ENCODE data around the gene TOP2A.

Gene TOP2A

DNA sequence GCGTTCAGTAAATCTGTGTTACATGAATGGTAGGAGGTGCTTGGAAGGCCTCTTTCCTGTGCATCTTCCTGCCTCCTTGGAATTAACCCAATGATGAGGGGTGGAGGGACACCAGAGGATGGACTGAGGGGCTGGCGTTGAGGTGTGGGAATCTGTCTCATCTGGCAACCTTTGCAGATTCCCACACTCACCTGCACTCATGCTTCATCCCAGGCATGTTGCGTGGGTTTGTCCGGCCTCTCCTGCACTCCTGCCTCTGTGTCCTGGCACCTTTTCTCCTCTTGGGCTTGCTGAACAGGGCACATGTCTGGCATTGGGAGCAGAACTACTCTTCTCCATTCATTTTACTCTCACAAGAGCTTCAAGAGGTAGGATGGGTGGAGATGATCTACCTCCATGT lies 22.5 kb upstream of the TOP2A start:
- DNase-seq (ENCODE audit: insufficient read length) (no peak), FAIRE-seq (no peak)
- no peak for TF ChIP-seq POLR2A (IDR thresholded peaks at IDR 0.05; ENCODE audit: low read depth, low read length)
- no peak for TF ChIP-seq TAF1 (IDR thresholded peaks at IDR 0.05; ENCODE audit: borderline replicate concordance, low read depth, low read length)
- no peak for TF ChIP-seq POLR2AphosphoS5 (IDR thresholded peaks at IDR 0.05; ENCODE audit: low read depth, low read length)

DNA sequence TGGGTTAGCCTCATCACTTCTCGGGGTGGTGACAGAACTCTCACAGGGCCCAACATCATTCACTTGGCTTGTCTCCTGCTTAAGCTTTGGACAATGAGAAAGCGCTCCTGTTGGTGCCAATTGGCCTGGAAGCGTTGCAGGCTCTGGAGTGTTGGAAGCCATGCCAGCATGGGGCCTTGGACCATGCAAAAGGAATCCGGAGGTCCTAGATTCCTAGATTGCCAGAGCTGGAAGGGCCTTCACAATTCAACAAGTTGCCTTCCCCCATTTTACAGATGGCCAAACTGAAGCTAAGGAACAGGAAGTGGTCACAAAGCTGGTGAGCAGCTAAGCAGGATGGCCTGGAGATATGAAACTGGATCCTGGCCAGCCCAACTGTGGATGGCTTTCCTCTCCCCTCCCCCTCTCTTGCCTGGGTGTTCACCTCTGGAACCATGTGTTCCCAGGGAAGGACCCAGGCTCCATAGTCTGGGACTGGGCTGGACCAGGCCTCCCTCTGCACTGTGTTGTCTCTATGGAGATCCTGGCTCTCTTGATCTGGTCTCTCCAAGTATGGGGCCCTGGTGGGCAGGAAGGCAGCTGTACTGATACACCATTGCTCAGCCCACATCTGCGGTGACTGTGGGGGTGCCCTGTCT lies 19.5 kb upstream of the TOP2A start:
- TF ChIP-seq TAF1 (IDR thresholded peaks at IDR 0.05; ENCODE audit: borderline replicate concordance, low read depth, low read length) (no peak), POLR2A (IDR thresholded peaks at IDR 0.05; ENCODE audit: low read depth, low read length) (no peak), POLR2AphosphoS5 (IDR thresholded peaks at IDR 0.05; ENCODE audit: low read depth, low read length) (no peak)
- no peak for FAIRE-seq
- no peak for DNase-seq (ENCODE audit: insufficient read length)

DNA sequence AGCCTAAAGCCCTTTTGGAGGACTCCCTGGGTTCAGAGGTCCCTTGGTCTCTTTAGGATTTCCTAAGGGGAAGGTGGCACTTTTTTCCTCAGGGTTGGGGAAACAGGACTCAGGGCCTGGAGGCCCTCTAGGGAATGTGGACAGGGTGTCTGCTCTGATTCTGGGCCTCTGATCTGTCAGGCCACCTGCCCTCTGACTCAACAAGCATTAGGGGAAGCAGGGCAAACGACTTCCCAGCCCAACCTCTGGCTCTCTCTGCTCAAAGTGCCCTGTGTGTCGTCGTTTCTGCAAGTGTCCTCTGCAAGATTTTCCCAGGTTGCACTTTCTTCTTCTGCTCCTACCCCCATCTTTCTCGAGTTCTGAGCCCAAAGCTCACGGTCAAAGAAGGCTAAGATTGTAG lies 18.9 kb upstream of the TOP2A start:
- TF ChIP-seq POLR2AphosphoS5 (IDR thresholded peaks at IDR 0.05; ENCODE audit: low read depth, low read length) (no peak), POLR2A (IDR thresholded peaks at IDR 0.05; ENCODE audit: low read depth, low read length) (no peak), TAF1 (IDR thresholded peaks at IDR 0.05; ENCODE audit: borderline replicate concordance, low read depth, low read length) (no peak)
- DNase-seq (ENCODE audit: insufficient read length) = no peak
- FAIRE-seq = no peak

DNA sequence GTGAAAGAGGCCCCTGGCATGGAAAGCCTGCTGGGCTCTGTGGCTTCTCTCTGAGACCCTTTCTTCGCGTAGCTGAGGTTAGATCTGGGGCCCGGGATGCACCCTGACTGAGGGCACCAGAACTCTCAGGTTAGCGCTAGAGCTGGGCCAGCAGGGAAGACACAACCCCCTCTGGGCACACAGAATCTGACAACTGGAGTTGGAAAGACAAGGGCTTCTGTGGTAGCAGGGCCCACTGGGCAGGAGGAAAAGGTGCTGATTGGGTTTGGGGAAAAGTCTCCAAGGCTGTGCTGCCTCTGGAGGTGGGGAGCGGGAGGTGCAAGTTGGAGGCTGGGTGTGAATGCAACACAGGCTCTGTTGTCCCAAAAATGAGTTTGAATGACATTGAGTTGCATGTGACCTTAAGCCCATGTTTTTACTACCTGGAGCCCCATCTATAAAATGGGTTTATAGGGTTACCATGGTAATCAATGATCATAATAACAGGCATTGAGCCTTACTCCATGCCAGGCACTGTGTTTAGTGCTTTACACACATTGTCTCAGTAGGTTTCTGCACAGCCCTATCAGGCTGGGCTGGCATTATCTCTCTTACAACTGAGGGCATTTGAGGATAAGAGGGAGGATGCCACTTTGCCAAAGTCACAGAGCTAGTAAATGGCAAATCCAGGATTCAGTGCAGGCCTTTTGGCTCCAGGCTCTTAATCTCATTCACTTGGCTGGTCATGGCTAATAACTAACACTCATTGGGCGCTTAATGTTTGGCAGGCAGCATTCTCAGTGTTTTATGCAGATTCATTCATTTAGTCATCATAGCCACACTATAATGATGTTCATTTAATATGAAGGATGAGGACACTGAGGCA lies 16.1 kb upstream of the TOP2A start:
- no peak for DNase-seq (ENCODE audit: insufficient read length)

DNA sequence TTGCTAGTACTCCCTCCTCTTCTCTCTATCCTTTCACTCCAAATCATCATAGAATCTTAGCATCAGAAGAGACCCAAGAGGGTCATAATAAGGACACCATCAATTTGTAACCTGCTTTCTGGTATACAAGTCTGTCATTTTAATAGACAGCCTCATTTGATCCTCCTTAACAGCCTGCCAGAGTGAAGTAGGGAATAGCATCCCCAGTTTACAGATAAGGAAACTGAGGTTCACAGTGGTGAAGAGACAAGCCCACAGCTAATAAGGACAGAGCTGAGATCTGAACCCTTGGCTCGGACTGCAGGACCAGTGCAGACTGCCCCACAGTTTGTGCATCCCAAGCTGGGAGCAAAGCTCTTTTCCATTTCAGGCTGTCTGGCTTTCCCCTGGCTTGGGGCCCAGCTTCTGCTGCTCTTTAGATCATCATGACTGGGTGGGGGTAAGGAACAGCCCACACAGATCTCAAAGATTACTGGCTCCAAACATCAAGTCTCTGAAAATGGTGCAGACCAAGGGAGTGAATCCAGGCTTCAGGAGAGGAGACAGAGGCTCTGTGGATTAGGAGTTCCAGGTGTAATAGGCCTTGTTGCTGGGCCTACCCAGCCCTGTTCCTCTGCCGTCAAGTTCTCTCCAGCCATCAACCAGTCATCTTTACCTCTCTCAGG lies 15.3 kb upstream of the TOP2A start:
- TF ChIP-seq TAF1 (IDR thresholded peaks at IDR 0.05; ENCODE audit: borderline replicate concordance, low read depth, low read length) (no peak), POLR2AphosphoS5 (IDR thresholded peaks at IDR 0.05; ENCODE audit: low read depth, low read length) (no peak)
- FAIRE-seq = no peak
- no peak for DNase-seq (ENCODE audit: insufficient read length)

More for the DNA sequence above, 16.1 kb upstream of the TOP2A start:
- TF ChIP-seq POLR2A (IDR thresholded peaks at IDR 0.05; ENCODE audit: low read depth, low read length) (no peak), POLR2AphosphoS5 (IDR thresholded peaks at IDR 0.05; ENCODE audit: low read depth, low read length) (no peak), TAF1 (IDR thresholded peaks at IDR 0.05; ENCODE audit: borderline replicate concordance, low read depth, low read length) (no peak)
- peak; percentile 14 for FAIRE-seq

DNA sequence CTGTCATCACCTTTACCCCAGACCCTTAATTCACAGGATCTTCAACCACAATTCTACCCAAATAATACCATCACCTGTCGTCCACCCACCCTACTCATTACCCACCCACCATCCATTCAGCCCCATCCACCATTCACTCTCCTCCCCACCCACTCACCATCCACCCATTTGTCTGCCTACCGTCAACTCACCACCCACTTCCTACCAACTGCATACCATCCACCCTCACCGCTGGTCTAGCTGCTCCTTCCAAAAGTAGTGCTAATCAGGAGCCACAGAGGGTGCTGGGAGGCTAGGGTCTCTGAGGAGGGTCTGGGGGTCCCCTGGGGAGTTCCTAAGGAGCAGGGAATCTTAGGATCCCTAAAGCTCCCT lies 13.5 kb upstream of the TOP2A start:
- no peak for FAIRE-seq
- no peak for TF ChIP-seq POLR2AphosphoS5 (IDR thresholded peaks at IDR 0.05; ENCODE audit: low read depth, low read length)
- TF ChIP-seq POLR2A (IDR thresholded peaks at IDR 0.05; ENCODE audit: low read depth, low read length) = no peak
- TF ChIP-seq TAF1 (IDR thresholded peaks at IDR 0.05; ENCODE audit: borderline replicate concordance, low read depth, low read length) = no peak
- DNase-seq (ENCODE audit: insufficient read length) = no peak

DNA sequence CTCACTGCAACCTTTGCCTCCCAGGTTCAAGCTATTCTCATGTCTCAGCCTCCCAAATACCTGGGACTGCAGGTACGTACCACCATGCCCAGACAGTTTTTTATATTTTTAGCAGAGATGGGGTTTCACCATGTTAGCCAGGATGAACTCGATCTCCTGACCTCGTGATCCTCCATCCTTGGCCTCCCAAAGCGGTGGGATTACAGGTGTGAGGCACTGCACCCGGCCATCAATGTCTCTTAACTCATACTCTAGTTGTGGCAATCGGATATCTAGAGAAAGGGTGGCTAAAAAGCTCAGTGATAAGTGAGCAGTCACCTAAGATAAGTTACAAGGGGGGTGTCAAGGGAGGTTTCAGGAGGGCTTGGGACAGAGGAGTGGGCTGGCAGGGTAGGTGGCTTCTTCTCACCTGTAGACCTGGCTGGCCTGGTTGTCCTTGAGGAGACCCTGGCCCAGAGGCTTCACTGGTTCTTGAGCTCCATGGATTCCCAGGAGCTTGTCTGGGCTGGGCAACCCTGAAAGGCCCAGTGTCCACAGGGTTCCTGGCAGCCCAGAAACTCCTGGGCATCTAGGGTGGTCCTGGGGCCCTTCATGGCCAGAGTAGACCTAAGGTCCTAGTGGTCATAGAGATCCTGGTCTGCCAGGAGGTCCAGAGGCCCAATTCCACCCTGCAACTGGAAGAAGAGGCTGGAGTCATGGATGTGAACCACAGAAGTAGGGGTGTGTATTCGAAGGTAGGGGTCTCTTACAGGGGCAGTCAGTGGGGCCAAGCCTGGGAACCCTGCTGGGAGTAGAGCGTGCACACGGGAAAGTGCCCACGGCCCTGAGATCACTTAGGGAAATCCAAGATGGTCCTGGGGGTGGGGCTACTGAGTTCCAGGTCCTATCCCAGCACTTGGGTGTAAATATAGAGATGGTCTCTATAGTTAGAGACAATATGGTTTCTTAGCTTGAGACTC lies 12.9 kb upstream of the TOP2A start:
- FAIRE-seq = no peak
- DNase-seq (ENCODE audit: insufficient read length) = no peak
- TF ChIP-seq POLR2A (IDR thresholded peaks at IDR 0.05; ENCODE audit: low read depth, low read length) (no peak), POLR2AphosphoS5 (IDR thresholded peaks at IDR 0.05; ENCODE audit: low read depth, low read length) (no peak), TAF1 (IDR thresholded peaks at IDR 0.05; ENCODE audit: borderline replicate concordance, low read depth, low read length) (no peak)

DNA sequence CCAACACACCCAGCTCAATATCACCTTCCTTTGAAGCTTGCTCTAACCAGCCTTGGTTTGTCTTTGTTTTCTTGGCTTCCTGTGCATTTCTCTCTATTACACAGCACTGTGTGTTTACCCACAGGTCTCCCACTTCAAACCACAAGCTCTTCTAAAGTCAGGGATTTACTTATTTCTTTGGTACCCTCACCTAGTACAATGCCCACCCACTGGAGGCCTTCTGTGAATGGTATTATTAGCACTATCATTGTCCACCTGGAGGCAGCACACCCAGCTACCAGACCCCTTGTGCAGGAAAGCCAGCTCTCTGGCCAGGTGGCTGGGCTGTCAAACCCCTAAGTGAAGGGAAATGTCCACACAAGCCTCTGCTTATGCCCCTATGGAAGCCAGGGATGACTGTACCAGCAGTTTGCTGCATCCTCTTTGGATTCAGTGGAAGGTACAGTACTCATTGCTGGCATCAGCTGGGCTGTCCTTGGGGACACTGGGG lies 9.4 kb upstream of the TOP2A start:
- TF ChIP-seq POLR2A (IDR thresholded peaks at IDR 0.05; ENCODE audit: low read depth, low read length) (no peak), TAF1 (IDR thresholded peaks at IDR 0.05; ENCODE audit: borderline replicate concordance, low read depth, low read length) (no peak), POLR2AphosphoS5 (IDR thresholded peaks at IDR 0.05; ENCODE audit: low read depth, low read length) (no peak)
- DNase-seq (ENCODE audit: insufficient read length) = no peak
- no peak for FAIRE-seq

DNA sequence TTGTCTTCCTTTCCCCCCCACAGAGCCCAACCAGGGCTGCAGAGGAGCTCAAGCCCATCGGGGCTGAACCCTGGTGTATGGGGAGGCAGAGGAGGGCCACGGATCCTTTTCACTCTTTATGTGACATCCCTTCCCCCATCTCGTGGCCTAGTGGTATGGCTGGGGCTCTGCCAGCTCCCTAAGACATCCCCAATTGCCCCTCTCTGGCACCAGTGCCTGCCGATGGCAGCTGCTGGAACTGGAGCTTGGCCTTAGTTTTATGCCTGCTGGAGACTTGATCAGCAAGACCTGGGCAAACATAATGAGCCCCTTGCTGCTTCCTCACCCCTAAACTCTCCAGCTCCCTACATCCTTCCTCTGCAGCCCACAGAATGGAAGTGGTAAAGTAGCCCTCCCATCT lies 8.0 kb upstream of the TOP2A start:
- DNase-seq (ENCODE audit: insufficient read length) (no peak), FAIRE-seq (no peak)
- TF ChIP-seq POLR2A (IDR thresholded peaks at IDR 0.05; ENCODE audit: low read depth, low read length) = no peak
- TF ChIP-seq POLR2AphosphoS5 (IDR thresholded peaks at IDR 0.05; ENCODE audit: low read depth, low read length) = no peak
- no peak for TF ChIP-seq TAF1 (IDR thresholded peaks at IDR 0.05; ENCODE audit: borderline replicate concordance, low read depth, low read length)

DNA sequence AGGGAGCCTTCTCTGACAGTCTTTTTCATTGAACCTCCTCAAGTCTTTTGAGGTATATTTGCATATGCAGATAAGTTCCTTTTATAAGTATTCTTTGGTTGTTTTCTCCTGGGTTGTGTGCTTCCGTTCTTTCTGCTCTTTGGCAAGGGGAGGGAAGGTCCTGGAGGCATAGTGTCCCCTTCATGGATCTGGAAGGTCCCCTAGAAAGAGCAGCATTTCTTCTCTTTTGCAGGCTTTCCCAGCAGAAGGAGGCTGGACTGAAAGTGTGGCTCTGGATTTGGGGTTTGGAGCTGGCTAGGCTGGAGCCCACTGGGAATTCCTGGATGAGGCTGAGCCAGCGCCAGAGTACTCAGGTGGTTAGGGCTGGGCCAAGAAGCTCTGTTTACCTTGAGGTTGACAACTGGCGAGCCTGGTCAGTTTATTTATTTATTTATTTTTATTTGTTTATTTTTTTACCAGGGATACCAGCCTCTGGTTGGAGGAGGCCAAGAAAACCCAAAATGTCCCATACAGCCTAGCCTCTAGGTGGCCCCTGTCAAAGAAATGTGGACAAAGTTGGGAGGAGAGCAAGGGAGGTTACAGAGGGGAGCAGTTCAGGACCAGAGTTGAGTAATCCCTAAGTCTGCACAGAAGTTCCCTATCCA lies 5.4 kb upstream of the TOP2A start:
- TF ChIP-seq POLR2AphosphoS5 (IDR thresholded peaks at IDR 0.05; ENCODE audit: low read depth, low read length) = no peak
- no peak for TF ChIP-seq TAF1 (IDR thresholded peaks at IDR 0.05; ENCODE audit: borderline replicate concordance, low read depth, low read length)
- TF ChIP-seq POLR2A (IDR thresholded peaks at IDR 0.05; ENCODE audit: low read depth, low read length) = no peak
- FAIRE-seq (no peak), DNase-seq (ENCODE audit: insufficient read length) (no peak)

Data from GM12892 (cell line).